ENCODE data around the gene TBC1D16.

TBC1D16 gene

DNA sequence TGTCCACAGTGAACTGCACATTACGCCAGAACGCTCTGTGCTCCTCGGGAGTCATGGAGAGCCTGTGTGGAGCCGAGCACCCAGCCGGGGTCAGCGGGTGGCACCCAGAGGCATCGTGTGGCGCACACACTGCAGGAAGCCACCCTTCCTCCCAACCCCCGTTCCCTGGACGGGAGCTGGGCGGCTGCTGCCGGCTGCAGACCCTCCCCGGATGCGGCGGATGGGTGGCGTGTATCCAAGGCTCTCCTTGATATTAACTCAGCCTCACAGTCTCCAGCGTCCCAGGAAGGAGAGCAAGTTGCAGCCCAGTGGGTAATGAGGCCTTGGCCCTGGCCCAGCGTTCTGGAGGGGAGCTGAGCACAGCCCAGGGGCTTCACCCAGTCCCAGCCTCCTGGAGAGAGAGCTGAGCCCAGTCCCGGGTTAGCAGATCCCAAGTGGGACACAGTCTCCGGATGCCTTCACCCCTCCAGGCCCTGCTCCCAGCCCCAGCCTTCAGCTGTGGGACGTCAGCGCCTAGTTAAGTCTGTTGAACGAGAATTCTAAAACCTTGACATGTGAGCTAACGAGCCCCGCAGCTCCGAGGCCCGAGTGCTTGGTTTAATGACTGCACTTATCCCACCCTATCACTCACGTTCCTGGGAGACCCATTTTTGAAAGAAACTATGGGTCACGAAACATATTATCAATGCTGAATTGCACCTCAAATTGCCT, 86.6 kb downstream of the TBC1D16 start:
- no peak for DNase-seq

DNA sequence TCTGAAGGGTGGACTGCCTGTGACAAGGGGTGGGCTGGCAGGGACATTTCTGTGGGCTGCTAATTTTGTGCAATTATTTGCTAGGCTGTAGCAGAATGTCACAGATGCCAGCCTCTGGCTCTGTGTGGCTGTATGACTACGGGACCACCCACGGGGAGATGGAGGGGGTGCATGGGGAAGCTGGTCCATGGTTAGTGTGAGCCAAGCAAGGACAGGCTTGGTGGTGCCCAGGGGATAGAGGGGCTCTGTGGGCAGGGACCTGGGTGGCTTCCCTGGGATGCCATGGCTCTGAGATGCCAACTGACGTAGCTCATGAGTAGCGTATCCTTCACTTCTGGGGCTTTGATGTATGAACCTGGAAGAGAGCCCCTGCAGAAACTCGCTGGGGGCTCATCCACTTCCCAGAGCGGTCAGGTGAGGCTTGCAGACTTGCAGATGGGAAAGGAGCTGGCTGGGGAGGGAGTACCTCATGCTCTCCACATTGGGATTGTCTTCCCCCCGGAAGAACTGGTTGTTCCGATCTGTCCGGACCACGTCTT, 87.2 kb downstream of the TBC1D16 start:
- no peak for DNase-seq

DNA sequence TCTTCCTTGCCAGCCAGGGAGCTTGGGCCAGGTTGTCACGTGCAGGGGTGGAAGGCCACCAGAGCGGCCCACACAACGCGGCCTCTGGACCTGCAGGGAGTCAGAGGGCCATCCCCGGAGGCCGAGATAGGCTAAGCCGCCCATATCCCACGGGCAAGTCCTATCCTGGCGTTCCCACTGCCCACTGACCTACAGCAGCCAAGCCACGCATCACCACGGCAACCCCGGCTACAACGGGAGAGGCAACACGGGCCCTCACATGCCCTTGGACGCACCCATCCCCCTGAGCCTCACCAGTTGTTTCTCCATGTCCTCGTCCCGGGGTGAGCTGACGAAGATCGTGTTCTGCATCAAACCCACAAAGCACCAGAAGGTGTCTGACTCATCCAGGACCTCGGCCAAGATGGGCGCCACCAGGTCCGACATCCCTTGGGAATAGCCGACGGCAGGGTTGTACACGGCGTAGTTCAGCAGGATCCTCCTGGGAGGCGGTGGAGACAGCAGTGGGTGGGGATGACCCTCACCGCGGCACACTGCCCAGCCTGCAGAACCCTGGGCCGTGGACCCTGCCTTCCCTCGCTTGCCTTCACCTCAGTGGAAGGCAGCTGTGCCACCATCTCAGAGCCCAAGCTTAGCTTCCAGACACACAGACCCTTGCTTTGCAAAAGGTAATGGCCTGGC, 88.2 kb downstream of the TBC1D16 start:
- no peak for DNase-seq

DNA sequence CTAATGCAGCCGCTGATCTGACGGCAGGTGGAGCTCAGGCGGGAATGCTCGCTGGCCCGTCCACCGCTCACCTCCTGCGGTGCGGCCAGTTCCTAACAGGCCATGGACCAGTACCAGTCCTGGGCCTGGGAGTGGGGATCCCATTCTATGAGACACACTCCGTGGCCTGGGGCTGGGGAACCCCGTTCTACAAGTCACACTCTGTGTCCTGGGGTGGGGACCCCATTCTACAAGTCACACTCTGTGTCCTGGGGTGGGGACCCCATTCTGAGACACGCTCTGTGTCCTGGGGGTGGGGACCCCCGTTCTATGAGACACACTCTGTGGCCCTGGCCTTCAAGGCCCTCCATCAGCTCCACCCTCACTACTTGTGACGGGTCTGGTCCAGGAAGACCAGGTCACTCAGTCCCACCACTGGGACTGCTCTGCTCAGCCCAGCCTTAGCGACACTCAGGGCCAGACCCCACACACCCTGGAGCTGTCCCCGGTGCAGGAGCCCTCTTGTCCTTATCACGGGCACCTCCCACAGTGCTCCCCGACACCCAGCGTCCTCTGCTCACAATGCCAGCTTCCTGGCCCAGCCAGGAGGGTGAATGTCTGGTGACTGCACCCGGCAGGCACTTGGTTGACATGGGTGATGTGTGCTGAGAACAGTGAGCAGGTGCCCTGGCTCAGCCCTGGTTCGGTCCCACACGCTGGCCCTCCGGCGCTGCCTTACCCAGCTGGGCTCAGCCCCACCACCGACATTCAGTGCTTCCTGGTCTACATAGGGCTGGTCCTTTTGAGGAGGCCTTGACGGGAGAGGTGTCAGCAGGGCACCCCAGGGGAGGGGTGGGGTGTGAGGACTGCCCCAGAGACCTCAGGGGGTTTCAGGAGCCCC, 89.1 kb downstream of the TBC1D16 start:
- no peak for DNase-seq

DNA sequence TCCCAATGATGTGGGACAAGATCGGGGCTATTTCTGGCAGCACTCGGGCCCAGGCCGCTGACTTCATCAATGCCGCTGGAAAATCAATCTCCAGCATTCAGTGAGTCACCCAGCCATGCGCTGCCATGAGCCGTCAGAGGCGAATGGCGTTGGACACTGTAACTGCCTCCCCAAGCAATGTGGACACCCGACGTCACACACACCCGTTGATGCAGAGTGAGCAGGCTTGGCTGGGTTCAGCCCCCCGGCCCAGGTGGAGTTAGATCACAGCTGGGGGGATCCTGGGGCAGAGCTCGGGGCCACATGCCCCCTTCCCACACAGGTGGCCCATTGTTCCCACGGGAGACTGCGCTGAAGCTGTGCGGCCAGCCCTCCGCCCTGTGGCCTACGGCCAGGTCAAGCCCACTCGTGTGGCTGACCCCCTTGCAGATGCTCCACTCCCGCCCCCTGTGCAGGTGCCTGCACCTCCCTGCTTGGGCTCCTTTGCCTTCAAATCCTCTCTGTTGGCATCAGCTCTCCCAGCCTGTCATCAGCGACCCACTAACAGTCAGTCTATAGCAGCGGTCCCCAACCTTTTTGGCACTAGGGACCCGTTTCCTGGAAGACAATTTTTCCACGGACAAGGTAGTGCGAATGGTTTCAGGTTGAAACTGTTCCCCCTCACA, 89.9 kb downstream of the TBC1D16 start:
- DNase-seq: no peak

DNA sequence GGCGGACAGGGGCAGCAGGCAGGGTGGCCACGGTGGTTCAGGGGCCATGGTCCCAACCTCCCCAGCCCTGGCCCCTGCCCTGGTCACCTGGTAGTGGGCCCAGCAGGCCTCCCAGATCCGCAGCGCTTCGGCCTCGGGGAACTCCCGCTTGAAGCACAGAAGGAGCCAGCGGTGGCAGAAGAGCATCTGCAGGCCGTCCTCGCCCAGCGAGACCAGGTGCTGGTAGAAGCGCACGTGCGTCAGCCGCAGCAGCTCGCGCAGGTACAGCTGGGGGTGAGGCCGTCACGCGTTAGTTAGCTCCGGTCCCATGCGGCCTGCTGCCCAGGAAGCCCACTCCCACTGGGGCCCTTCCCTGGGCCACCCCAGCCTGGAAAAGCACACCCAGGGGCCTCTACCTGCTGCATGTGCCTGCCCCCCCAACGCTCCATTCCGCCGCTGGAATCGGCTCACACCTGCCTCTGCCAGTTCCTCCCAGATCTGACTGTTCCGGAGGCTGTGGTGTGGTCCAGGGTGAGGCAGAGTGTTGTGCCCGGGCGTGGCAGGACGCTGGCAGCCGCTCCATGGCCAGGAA, 90.8 kb downstream of the TBC1D16 start:
- no peak for DNase-seq

DNA sequence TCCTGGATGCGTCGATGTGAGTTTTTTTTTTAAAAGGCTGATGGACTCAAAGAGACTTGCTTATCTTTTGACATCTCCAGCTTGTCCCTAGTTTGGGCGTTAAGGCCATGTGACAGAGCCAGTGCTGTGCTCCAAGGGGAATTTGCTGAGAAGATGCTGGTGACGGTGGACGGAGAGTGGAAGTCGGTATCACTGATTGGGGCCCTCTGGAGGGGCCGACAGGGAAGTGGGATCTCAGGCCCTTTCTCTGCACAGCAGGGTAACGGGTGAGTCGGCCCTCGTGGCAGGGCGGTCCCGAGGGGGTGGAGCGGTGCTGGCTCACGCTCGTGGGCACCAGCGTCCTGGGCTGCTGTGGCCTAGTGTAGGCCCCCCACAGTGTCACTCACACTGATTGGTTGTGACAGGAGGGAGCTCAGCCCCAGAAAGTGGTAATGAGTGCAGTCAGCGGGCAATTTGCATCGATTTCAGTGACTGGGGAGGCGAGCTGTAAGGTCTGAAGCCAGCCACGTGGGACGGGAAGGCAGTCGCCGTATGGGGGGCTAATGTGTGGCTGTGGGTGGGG, 91.3 kb downstream of the TBC1D16 start:
- no peak for DNase-seq

DNA sequence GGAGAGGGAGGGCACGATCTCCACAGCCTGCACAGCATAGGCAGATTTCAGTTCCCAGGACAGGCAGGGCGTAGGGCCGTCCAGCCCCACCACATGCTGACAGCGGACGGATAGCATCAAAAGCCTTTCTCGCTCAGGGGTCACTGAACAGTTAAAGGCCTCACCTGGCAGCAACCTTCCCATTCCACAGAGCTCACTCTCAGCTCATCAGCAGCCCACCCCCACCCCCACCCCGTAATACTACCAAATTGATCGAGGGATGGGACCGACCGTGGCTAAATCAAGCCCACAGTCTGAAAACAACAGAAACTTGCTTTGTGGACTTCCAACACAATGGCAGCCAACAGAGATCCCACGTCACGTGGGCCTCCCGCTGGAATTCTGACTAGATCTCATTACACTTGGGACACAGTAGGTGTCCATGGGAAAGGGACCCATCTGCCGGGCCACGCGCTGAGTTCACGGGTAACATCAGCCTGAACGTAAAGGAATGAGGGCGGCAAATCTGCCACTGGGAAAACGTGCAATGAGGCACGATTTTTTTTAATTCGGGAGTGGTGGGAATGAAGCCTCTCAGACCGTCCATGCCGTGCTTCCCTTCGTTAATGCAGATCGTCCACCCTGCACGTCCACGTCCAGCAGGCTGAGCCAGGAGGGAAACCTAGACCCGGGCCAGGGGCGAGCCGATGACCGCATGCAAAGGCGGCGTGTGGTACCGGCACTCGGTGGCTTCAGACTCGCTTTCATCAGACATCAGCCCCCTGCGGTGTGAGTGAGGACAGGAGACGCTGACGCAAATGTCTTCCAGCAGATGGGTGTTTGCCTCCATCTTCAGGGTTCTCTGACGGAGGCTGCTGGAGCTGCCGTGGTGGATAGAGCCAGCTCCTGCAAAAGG, 92.1 kb downstream of the TBC1D16 start:
- DNase-seq: no peak

DNA sequence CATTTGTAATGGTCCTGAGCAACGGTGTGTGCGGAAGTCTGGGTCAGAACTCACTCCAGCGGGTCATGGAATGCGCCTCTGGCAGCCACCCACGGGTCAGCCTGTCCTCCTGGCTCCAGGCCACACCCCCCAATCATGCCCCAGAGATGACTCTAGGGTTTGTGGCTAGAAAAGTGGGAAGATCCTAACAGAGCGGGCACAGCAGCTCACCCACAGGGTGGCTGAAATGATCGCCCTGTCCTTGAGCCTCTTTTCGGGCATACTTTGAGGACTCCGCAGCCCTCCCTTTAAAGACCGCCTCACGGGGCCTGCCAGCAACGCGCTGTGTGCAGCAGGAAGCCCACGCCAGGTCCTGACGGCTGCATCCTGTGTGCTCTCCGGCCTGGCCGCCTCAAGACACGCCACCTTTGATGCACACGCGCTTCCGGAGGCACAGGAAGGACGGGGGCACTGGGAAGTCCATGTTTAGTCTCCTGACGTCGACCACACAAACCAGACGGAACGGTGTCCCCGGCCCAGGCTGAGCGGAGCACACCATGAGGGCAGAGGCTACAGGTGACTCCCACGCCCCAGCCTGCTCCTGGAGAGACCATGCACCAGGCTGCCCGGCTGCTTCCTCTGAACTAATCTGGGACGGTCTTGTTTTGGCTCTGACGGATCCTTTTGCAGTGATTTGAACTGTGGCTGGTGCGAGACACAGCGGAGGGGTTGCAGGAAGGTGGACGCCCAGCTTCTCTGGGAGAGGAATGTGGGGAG, 92.9 kb downstream of the TBC1D16 start:
- no peak for DNase-seq

DNA sequence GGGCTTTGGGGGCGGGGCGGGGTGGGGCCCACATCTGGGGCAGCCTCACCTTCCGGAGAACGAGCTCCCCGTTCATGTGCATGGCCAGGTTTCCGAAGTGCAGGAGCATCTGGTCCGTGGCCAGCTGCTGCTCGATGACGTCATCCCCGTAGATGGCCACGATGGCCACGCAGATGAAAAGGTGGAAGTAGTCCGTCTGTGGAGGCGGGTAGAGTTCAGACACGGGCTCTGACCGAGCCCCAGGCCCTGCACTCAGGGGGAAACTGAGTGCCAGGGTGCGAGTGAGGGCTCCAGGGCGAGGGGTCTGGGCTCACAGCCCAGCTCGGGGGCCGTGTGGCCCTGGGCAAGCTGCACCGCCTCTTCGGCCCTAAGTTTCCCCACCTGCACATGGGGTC, 93.7 kb downstream of the TBC1D16 start:
- DNase-seq: no peak

DNA sequence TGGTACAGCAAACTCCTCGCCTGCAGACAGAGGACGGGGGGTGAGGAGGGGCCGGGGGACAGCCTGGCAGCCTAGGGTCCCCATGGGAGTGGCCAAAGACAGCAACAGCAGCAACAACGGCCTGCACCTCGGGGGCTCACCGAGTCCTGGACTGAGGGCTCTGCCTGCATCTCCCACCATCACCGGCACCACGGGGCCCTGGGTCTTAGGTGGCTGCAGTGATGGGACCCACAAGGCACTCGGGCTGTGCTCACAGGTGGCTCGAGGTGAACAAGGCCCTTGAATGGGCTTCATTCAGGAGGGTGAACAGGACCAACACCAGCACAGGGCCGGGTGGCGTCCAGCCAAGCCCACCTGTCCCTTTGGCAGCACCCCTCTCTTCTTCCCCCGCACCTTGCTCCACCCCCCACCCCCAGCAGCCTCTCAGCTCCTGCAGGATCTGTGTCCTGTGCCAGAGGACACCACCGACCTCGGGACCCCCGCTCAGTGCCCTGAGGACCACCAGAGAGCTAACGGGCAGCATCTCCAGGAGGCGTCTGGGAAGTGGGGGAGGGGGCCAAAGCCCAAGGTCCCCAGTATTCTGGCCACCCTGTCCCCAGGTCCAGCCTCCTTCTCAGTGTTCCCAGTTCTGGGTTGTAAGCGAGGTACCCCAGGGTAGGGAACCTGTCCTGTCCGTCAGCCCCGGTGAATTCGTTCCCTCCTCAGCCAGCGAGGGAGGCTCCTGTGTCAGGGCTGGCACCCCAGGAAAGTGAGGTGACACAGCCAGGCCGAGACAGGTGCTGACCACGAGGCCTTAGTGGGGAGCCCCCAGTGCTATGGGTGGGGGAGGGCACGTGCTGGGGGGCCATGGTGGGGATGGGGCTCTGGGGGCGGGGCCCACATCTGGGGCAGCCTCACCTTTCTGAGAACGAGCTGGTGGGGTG, 94.3 kb downstream of the TBC1D16 start:
- DNase-seq: no peak

DNA sequence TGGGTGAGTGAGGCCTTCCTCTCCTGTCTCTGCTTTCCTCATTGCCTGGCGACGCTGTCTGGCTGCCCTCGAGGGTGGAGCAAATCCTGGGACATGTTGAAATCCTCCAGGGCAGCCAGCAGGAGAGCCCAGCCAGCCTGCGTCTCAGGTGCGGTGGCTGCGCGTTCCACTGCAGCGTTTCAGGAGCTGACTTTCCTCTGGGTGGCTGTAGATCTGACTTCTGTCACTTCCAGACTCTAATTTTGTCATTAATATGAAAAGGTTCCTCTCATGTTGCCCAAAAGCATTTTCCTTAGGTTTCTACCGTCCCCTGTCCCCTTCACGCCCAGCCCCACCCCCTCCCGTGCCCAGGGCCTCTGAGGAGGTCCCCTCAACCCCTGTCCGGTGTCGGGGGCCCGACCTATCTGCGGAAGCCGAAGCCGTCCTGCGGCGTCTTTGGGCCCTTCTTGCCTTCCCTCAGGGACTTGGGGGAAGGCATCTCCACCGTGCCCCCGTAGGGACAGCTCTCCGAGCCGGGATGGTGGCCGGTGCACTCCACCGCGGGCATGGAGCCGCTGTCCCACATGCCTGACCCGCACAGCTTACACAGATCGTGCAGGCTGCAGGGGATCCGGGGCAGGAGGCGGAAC, 95.1 kb downstream of the TBC1D16 start:
- no peak for DNase-seq

DNA sequence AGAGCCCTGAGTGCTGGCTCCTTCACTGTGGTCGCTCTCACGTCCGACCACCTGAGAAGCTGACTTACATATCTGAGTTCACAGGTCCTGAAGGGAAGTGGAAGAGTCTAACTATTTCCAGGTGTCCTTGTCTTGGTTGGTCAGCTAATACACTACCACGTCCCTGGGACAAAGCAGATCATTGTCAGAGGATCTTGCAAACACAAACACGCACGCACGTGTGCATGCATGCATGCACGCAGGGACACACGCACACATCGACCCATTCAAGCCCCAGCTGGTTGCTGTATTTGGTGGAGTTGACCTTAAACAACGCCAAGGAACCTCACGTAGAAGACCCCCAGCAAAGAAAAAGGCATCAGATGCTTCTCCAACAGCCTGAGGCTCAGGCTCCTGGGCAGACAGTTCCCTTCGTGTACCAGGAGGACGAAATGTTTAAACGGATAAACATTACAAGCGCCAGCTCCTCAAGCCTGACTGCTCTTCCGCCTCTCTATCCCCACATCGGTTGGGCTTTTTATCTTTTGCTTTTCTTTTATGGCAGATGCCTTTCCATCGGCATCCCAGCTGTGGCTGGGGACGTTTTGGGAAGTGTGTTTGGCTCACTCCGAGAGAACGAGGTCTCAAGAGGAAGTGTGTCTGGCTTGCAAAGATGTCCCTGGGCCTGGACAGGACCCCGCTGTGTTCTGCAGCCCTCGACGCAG, 95.8 kb downstream of the TBC1D16 start:
- DNase-seq: no peak

DNA sequence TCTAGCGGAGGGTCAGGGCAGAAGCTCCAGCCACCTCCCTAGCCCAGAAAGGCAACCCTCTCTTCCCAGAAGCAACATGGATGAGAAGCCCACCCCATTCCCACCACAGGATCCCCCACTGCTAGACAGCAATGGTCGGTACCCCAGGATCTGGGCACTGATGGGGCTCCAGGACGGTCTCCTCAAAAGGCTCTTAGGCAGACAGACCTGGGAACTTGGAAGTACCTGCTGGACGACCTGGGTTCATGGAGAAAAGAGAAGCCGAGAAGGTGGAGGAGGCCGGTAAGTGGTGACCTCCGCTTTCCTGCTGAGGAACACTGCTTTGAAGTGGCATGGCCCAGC, 96.6 kb downstream of the TBC1D16 start:
- no peak for DNase-seq

DNA sequence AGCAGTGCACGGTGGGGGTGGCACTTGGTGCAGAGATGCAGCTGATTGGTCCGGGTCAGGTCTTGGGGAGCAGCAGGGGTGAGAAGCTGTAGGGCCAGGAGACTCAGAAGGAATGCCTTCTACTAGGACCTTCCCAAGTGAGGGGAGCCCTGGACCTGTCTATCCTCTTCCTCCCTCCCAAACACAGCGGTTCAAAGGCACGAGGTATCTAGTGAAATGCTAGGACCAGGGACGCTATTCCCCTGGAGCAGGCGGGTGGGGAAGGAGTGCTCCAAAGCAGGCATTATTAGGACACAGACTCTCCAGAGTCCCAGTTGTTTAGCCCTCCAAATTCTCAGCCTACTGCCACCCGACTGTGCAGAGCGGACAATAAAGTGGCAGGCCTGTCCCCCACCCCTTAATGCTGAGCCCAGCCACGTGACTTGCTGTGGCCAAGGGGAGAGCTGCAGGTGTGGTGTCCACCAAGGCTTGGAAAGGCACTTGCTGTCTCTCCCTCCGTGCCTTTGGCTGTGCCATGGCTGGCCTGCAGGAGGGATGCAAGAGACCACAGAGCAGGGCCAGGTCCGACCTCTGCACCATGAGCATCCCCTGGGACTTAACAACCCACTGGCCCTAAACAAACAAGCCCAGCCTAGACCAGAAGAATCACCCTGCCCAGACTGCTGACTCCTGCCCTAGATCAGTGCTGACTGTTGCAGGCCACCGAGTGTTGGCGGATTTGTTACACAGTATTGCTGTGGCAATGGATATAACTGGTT, 97.2 kb downstream of the TBC1D16 start:
- DNase-seq: no peak

DNA sequence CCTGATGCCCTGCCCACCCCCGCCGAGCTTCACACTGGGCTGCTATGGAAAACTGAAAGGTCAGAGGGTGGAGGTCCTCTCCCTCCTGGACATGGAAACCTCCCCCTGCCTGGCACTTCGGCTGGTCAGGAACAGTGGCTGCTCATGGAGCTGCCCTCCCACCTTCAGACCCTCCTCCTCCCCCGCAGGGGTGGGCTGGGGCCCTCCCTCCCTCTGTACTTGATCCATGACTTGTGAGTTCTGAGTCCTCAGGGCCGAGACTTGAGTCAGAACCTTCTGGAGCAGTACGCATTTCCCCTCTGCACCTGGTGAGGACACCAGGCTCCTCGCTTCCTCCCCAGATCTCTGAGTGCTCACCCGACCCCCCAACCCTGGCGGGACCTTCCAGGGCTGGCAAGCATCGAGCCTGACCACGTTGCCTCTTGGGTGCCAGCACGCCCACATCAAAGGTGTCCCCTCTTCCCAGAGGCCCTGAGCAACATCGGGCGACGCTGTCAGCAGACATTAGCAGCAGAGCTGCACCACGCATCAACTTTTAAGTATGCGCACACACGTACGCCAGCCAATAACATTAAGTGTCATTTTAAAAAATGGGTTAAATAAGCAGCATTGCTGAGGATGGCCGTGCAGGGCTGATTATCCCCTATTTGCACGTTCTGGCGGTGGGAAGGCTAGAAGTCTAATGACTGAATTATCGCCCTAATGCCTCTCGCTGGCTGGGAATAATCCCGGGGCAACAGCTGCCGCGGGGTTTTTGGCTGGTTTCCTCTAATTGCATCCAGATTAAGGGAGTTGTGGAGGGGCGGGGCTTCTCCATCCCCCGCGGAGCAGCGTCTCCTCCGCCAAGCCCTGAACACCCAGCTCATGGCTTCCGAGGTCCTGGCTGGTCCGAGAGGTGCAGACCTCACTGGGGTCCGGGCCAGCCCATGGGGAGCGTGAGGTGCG, 98.0 kb downstream of the TBC1D16 start:
- no peak for DNase-seq

All from AML-193 (cell line).